Calu3 (cell line): ENCODE data around the gene BMAL1. TPM values are rescaled to one million over a fixed set of nuclear protein-coding genes. Genes with fewer than 3 reads are reported as not detected.

Experiments used
- BruUV-seq: library from RNA; stranded (reverse); fragments of 400-500 nt; replicated peaks from 2 replicates; lab custom pipeline; 2021; lab: Mats Ljungman, UMichigan
- CTCF ChIA-PET: fragments of 300-600 bp; sonication (Branson Sonifier 250); formaldehyde crosslinking; loops from one replicate; lab custom pipeline; 2022; ENCODE audit warnings: antibody characterized with exemption; lab: Charles Lee
- DNase-seq: peaks from one replicate; pipeline ENCODE4 v3.0.0; 2022
- H3K27ac Mint-ChIP-seq: one replicate; pipeline ENCODE4 v1.8.0; 2022; ENCODE audit warnings: mixed read lengths; ENCODE audit not compliant: unreplicated experiment
- H3K27me3 Mint-ChIP-seq: one replicate; pipeline ENCODE4 v1.8.0; 2022; ENCODE audit warnings: mixed read lengths; ENCODE audit not compliant: unreplicated experiment
- H3K36me3 Mint-ChIP-seq: one replicate; pipeline ENCODE4 v1.8.0; 2022; ENCODE audit warnings: mild to moderate bottlenecking, moderate library complexity, mixed read lengths; ENCODE audit not compliant: insufficient read depth, unreplicated experiment
- H3K4me1 Mint-ChIP-seq: one replicate; pipeline ENCODE4 v1.8.0; 2022; ENCODE audit warnings: mild to moderate bottlenecking, low read depth, mixed read lengths; ENCODE audit not compliant: unreplicated experiment
- H3K4me3 Mint-ChIP-seq: one replicate; pipeline ENCODE4 v1.8.0; 2022; ENCODE audit warnings: mild to moderate bottlenecking, low read depth, moderate library complexity, mixed read lengths; ENCODE audit not compliant: unreplicated experiment
- H3K9me3 Mint-ChIP-seq: one replicate; pipeline ENCODE4 v1.8.0; 2022; ENCODE audit warnings: low read depth, mixed read lengths; ENCODE audit not compliant: unreplicated experiment
- intact Hi-C: fragments of 100-400 bp; cut with micrococcal nuclease; formaldehyde crosslinking; loops from one replicate; pipeline ENCODE4 v1.10.0; 2022; ENCODE audit not compliant: unreplicated experiment
- total RNA-seq: library from RNA; stranded (reverse); gene quantifications from 2 replicates; pipeline ENCODE4 v1.2.3, GENCODE V29; 2022
- TF ChIP-seq, protein P1 (sequence below): fragments of 200-600 bp; IDR thresholded peaks from one replicate; pipeline ENCODE4 v1.8.0; 2022; ENCODE audit warnings: antibody characterized with exemption; ENCODE audit not compliant: unreplicated experiment

The BMAL1 gene
- total RNA-seq, 1 experiment from 2014 or later, result 10.3 TPM

DNA sequence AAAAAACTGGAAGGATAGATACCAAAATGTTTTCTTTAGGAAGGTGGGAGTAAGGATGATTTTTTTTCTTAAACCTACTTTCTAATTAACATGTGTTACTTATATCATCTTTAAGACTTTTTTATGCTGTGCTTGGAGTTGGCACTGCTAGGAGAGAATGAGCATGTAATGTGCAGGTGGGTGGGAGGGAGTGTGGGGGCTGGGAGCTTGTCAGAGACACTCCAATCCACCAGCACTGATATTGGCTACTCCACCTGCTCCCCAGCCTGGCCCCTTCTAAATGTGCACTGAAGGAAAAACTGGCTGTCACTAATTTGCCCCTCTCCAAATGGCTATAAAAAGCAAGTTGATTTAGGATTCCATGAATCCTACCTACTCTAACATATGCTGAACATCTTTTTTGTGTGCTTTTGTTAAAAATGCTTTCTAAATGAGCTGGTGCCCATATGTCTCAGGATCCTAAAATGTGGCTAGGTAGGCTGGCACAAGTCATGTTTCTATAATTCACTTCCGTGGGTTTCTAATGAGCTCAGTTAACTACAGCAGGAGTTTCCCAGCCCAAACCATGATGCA, 44.3 kb upstream of the BMAL1 start:
- no peaks in the 10 kb centered on the region for H3K9me3 Mint-ChIP-seq
- intact Hi-C loops, result no loop called here

DNA sequence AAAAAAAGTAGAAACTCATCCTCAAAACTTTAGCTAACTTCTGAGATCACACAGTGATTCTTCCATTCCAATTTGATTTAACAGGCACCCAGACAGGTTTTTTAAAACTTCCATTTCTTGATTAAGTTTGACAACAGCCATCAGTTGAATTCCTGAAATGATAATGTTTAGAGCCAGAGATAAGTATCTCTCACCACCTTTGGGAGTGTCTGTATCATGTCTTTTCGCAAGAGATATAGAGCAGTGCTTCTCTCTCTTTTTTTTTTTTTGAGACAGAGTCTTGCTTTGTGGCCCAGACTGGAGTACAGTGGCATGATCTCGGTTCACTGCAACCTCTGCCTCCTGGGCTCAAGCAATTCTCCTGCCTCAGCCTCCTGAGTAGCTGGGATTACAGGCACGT, 41.7 kb upstream of the BMAL1 start:
- intact Hi-C loops, result no loop called here

More for the DNA sequence above, 44.3 kb upstream of the BMAL1 start:
- Mint-ChIP-seq H3K27me3 (peaks cover 28% of the 10 kb centered on the region), H3K4me3 (no peak overlapping the region), H3K27ac (no peak overlapping the region), H3K4me1 (no peaks in the 10 kb centered on the region), H3K36me3 (no peaks in the 10 kb centered on the region)
- no peak for DNase-seq
- no TSS peak for BruUV-seq
- TF ChIP-seq, protein P1, sequence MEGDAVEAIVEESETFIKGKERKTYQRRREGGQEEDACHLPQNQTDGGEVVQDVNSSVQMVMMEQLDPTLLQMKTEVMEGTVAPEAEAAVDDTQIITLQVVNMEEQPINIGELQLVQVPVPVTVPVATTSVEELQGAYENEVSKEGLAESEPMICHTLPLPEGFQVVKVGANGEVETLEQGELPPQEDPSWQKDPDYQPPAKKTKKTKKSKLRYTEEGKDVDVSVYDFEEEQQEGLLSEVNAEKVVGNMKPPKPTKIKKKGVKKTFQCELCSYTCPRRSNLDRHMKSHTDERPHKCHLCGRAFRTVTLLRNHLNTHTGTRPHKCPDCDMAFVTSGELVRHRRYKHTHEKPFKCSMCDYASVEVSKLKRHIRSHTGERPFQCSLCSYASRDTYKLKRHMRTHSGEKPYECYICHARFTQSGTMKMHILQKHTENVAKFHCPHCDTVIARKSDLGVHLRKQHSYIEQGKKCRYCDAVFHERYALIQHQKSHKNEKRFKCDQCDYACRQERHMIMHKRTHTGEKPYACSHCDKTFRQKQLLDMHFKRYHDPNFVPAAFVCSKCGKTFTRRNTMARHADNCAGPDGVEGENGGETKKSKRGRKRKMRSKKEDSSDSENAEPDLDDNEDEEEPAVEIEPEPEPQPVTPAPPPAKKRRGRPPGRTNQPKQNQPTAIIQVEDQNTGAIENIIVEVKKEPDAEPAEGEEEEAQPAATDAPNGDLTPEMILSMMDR, result no peak
- CTCF ChIA-PET, result no interaction called here

DNA sequence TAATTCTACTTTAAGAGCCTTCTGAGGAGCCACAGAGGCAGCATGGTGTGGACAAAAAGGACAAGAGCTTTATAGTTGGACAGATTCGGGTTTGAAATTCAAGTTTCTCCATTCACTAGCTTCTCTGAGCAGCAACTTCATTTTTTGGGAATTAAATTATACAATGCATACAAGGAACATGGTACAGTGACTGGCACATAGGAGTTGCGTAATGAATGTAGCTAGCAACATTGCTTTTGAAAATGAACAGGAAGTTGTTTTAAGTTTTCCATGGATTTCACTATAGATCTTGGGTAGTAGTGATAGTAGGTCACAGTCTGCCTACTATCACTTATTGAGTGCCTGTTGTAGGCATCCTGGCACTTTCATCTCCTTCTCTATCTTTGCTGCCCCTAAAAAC, 41.0 kb upstream of the BMAL1 start:
- peaks cover 28% of the 10 kb centered on the region for H3K27me3 Mint-ChIP-seq
- no peaks in the 10 kb centered on the region for H3K9me3 Mint-ChIP-seq
- no TSS peak for BruUV-seq
- H3K36me3 Mint-ChIP-seq, result no peaks in the 10 kb centered on the region
- intact Hi-C loops, result no loop called here
- H3K4me3 Mint-ChIP-seq, result no peak overlapping the region
- TF ChIP-seq, protein P1, result no peak
- no peak overlapping the region for H3K27ac Mint-ChIP-seq
- no peaks in the 10 kb centered on the region for H3K4me1 Mint-ChIP-seq
- no peak for DNase-seq
- CTCF ChIA-PET, result no interaction called here

More for the DNA sequence above, 41.7 kb upstream of the BMAL1 start:
- CTCF ChIA-PET, result no interaction called here
- H3K9me3 Mint-ChIP-seq, result no peaks in the 10 kb centered on the region
- H3K4me1 Mint-ChIP-seq, result no peaks in the 10 kb centered on the region
- TF ChIP-seq, protein P1, result no peak
- BruUV-seq, result no TSS peak
- H3K4me3 Mint-ChIP-seq, result no peak overlapping the region
- no peak for DNase-seq
- H3K36me3 Mint-ChIP-seq, result no peaks in the 10 kb centered on the region
- H3K27me3 Mint-ChIP-seq, result peaks cover 28% of the 10 kb centered on the region
- H3K27ac Mint-ChIP-seq, result no peak overlapping the region

DNA sequence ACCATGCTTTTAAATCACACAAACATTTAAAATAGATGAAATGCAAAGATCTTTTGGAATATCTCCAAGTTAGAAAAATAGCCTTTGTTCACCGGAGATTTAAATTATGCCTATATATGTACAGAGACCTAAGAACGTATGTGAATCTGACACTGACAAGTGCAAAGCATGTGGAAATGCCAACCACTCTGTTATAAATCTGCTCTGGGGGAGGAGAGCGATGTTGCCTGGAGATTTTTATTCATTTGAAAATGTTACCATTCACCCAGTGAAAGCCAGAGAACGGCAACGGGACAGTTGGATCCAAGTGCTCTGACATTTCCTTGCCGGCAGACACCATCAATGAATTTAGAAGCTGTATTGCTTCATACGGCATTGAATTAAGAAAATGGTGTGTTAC, 39.8 kb upstream of the BMAL1 start:
- DNase-seq, result no peak
- H3K27ac Mint-ChIP-seq, result no peak overlapping the region
- no peaks in the 10 kb centered on the region for H3K36me3 Mint-ChIP-seq
- no peaks in the 10 kb centered on the region for H3K9me3 Mint-ChIP-seq
- peaks cover 23% of the 10 kb centered on the region for H3K27me3 Mint-ChIP-seq
- BruUV-seq, result no TSS peak
- peaks cover 7% of the 10 kb centered on the region for H3K4me1 Mint-ChIP-seq
- TF ChIP-seq, protein P1, result no peak
- CTCF ChIA-PET, result interaction anchor here (0.6 to 1.2 kb wide), 3 partner anchors 8 to 274 kb away, joined by 3 to 4 read pairs (median 4); no protein-coding TSS in a partner anchor
- no peak overlapping the region for H3K4me3 Mint-ChIP-seq
- intact Hi-C loops, result no loop called here
